H7 (cell line): ENCODE data around the gene TNIP1. TPM values are rescaled to one million over a fixed set of nuclear protein-coding genes. Genes with fewer than 3 reads are reported as not detected.
A peak's percentile ranks its signal among the peaks of the same experiment; 100 is the strongest.

Experiments
- DNase-seq: peaks from one replicate; pipeline ENCODE4 v3.0.0; 2012
- H3K27me3 ChIP-seq: 2 replicates; pipeline ENCODE4 v1.6.0; 2011; ENCODE audit warnings: mild to moderate bottlenecking, low read length; ENCODE audit not compliant: control insufficient read depth, insufficient read depth
- H3K36me3 ChIP-seq: replicated peaks from 2 replicates; pipeline ENCODE4 v1.5.1; 2011; ENCODE audit warnings: low read length; ENCODE audit not compliant: control insufficient read depth, insufficient read depth
- H3K4me3 ChIP-seq: 2 replicates; pipeline ENCODE4 v1.5.1; 2011; ENCODE audit warnings: low read depth, mild to moderate bottlenecking, control low read depth, low read length, moderate library complexity; ENCODE audit not compliant: insufficient read depth
- total RNA-seq: library from RNA; depleted of rRNA; stranded (reverse); fragments of >200 nt; shearing (Covaris generic); gene quantifications from 2 replicates; pipeline ENCODE4 v1.2.3, GENCODE V29; 2014

TNIP1 gene
- total RNA-seq, 1 experiment from 2014 or later: 27.3 TPM

GRCh38 chr5:151082282-151082902 is 1.6 kb upstream of the TNIP1 start:
- DNase-seq: peak; percentile 85
- H3K36me3 ChIP-seq: no peaks in the 10 kb centered on the region; the same call in 1 of the 2 replicates
- H3K4me3 ChIP-seq: no peak overlapping the region
- no peaks in the 10 kb centered on the region for H3K27me3 ChIP-seq

DNA sequence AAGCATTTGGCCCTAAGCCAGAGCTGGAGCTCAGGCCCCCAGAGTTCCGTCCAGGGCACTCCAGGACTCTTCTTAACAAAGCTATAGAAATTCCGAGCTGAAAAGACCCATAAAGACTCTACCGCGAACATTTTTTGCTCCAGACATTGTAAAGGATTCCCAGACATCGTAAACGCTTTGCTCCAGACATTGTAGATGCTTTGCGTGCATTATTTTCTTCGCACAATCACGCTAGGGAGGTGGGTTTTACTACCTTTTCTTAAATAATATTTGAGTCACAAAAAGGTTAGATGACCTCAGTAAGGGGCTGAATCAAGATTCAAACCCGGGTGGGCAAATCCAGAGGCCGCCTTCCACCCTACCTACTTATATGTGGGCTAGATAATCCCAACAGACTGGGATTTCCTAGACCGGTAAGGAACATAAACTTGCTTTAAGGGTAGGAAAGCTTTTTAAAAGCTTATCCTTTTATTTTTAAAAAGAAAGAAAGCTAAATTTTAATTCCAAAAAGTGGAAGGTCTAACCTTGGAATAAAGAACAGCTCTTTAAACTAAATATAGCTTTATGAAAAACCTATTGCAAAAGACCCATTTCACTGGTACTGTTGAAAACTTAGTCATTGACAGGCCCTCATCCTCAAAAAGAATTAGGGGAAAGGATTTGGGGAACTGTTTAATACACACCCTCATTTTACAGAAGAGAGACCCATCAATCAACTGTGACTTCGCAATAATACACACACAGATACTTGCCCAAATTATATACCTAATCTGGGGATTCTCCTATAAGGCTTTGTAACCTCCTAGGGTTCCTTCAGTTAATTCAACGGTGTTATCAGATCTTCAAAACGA is 822 bp upstream of the TNIP1 start:
- H3K4me3 ChIP-seq: peak overlapping the region; percentile 92
- no peak for DNase-seq
- no peaks in the 10 kb centered on the region; the same call in 1 of the 2 replicates for H3K36me3 ChIP-seq
- no peaks in the 10 kb centered on the region for H3K27me3 ChIP-seq

GRCh38 chr5:151079838-151080612 is 809 bp downstream of the TNIP1 start:
- no peak for DNase-seq
- Histone ChIP-seq H3K27me3 (no peaks in the 10 kb centered on the region), H3K4me3 (peak overlapping the region; percentile 92), H3K36me3 (no peaks in the 10 kb centered on the region; the same call in 1 of the 2 replicates)

GRCh38 chr5:151078490-151079262 is 2.2 kb downstream of the TNIP1 start:
- H3K36me3 ChIP-seq: no peaks in the 10 kb centered on the region; the same call in 1 of the 2 replicates
- H3K4me3 ChIP-seq: no peak overlapping the region
- DNase-seq: no peak
- no peaks in the 10 kb centered on the region for H3K27me3 ChIP-seq

GRCh38 chr5:151077967-151078366 is 2.9 kb downstream of the TNIP1 start:
- no peaks in the 10 kb centered on the region; the same call in 1 of the 2 replicates for H3K36me3 ChIP-seq
- H3K27me3 ChIP-seq: no peaks in the 10 kb centered on the region
- no peak overlapping the region for H3K4me3 ChIP-seq
- DNase-seq: no peak

GRCh38 chr5:151077419-151077818 is 3.4 kb downstream of the TNIP1 start:
- no peaks in the 10 kb centered on the region for H3K27me3 ChIP-seq
- H3K36me3 ChIP-seq: no peaks in the 10 kb centered on the region; the same call in 1 of the 2 replicates
- H3K4me3 ChIP-seq: no peak overlapping the region
- no peak for DNase-seq

DNA sequence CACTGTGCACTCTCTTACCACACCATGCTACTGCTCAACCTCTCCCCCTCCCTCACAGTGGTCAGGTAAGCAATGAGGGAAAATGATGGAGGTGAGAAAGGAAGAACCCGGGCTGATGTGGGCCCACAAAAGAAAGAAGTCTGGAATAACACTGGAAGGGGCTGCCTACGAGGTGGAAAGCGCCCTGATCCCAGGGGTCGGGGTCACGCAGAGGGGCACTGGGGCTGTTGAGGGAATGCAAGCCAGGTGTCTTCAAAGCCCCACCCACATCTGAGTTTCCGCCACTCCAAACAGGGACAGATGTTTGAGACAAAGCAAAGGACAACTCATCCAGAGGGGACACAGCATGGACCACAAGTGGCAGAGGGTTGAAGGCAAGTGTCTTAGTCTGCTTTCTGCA is 4.2 kb downstream of the TNIP1 start:
- no peak for DNase-seq
- Histone ChIP-seq H3K36me3 (no peaks in the 10 kb centered on the region; the same call in 1 of the 2 replicates), H3K4me3 (no peak overlapping the region), H3K27me3 (no peaks in the 10 kb centered on the region)

DNA sequence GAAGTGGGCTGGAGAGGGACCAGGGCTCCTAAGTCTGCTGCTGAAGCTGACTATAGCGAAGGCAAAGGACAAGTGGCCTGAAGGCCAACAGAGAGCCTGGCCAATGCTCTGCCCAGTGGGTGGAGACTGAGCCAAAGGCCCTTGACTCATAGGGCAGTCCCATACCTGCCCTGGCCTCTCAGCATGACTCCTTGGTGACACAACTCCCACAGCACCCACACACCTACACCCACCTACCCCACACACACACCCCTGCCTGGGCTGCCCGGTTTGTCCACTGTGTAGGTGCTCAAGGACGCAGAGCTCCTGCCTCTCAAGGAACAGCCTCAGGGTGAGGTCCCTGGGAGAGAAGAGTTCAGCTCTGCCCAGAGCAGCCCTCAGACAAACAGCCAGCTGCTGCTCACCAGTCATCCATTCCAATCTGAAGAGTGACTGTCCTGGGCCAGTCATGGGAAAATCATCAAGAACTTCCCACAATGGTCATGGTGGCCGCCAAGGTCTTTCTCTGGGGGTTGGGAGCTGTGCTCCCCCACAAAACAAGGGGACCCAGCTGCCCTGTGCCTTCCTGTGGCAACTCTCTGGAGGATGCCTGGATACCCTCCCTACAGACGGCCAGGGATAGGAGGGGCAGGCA is 5.0 kb downstream of the TNIP1 start:
- Histone ChIP-seq H3K27me3 (no peaks in the 10 kb centered on the region), H3K4me3 (no peak overlapping the region), H3K36me3 (no peaks in the 10 kb centered on the region; the same call in 1 of the 2 replicates)
- no peak for DNase-seq

- no peaks in the 10 kb centered on the region; the same call in 1 of the 2 replicates for H3K36me3 ChIP-seq
- no peak for DNase-seq
- no peak overlapping the region for H3K4me3 ChIP-seq
- H3K27me3 ChIP-seq: no peaks in the 10 kb centered on the region
Observed at GRCh38 chr5:151074557-151074956, 6.3 kb downstream of the TNIP1 start.

GRCh38 chr5:151073280-151073679 is 7.6 kb downstream of the TNIP1 start:
- Histone ChIP-seq H3K4me3 (no peak overlapping the region), H3K27me3 (no peaks in the 10 kb centered on the region), H3K36me3 (no peaks in the 10 kb centered on the region; the same call in 1 of the 2 replicates)
- DNase-seq: no peak

GRCh38 chr5:151072630-151073025 is 8.2 kb downstream of the TNIP1 start:
- H3K36me3 ChIP-seq: no peaks in the 10 kb centered on the region
- DNase-seq: no peak
- H3K4me3 ChIP-seq: no peak overlapping the region
- no peaks in the 10 kb centered on the region for H3K27me3 ChIP-seq

- H3K27me3 ChIP-seq: no peaks in the 10 kb centered on the region
- no peaks in the 10 kb centered on the region; the same call in 1 of the 2 replicates for H3K36me3 ChIP-seq
- H3K4me3 ChIP-seq: no peak overlapping the region
- no peak for DNase-seq
Observed at GRCh38 chr5:151071848-151072629, 8.8 kb downstream of the TNIP1 start.

DNA sequence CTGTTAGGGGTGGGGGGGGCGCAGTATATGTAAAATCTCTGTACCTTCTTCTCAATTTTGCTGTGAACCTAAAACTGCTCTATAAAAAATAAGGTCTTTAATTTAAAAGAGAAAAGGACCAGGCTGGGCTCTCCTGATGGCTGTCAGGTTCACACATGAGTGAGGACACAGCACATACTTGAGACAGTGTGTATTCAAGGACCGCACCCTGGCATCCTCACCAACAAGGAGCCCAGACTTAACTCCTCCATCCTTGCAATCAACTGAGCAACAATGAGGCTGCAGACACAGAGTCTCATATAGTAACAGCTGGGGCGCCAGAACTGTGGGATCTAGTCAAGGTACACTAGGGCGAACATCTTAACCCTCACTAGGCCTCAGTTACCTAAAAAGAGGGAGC is 9.8 kb downstream of the TNIP1 start:
- H3K27me3 ChIP-seq: no peaks in the 10 kb centered on the region
- DNase-seq: no peak
- no peak overlapping the region for H3K4me3 ChIP-seq
- H3K36me3 ChIP-seq: no peaks in the 10 kb centered on the region; the same call in 1 of the 2 replicates
